SK-N-SH (cell line): Measurements from ENCODE around the gene SRMS. TPM values are rescaled to one million over a fixed set of nuclear protein-coding genes. Genes with fewer than 3 reads are reported as not detected.

Source experiments
- CTCF ChIA-PET: fragments of 300-600, 350-600 bp; formaldehyde crosslinking; extraction: SDS; loops from one replicate; lab custom pipeline; 2021; lab: Yijun Ruan, JAX
- POLR2A ChIA-PET: fragments of 350-600 bp; sonication (Branson Sonifier 250); formaldehyde crosslinking; extraction: SDS; loops from one replicate; lab custom pipeline; 2020; ENCODE audit warnings: antibody characterized with exemption, inconsistent platforms; lab: Yijun Ruan, JAX
- DNase-seq: peaks from one replicate; pipeline ENCODE4 v3.0.0; 2012
- H2AFZ ChIP-seq: fragments of 200-600 bp; sonication (generic); 2 replicates; pipeline ENCODE4 v1.8.1; 2016; ENCODE audit warnings: antibody characterized with exemption, mild to moderate bottlenecking, low read depth
- H3F3A ChIP-seq: fragments of 200-600 bp; sonication (generic); replicated peaks from 2 replicates; pipeline ENCODE3; 2016; ENCODE audit warnings: antibody characterized with exemption, mild to moderate bottlenecking; ENCODE audit not compliant: insufficient read depth
- H3K27ac ChIP-seq, 2 experiments: fragments of 200-500 bp in 1 of 2; fragments of 200-600 bp in 1 of 2; sonication (Bioruptor generic) in 1 of 2; sonication (generic), shearing (Covaris generic) in 1 of 2; 2 replicates each; pipeline versions ENCODE4 v1.5.1 to v1.6.1; 2014 to 2016; ENCODE audit warnings: low read depth in 2 of 2, inconsistent platforms in 1 of 2, low read length in 1 of 2, mild to moderate bottlenecking in 1 of 2, mixed read lengths in 1 of 2
- H3K27me3 ChIP-seq: fragments of 200-600 bp; sonication (generic), shearing (Covaris generic); 2 replicates; pipeline ENCODE4 v1.6.1; 2016; ENCODE audit warnings: mixed run types; ENCODE audit not compliant: insufficient read depth
- H3K36me3 ChIP-seq, 2 experiments: fragments of 200-500 bp in 1 of 2; fragments of 200-600 bp in 1 of 2; sonication (Bioruptor generic) in 1 of 2; sonication (generic) in 1 of 2; replicated peaks in 1 of 2; 2 replicates each; pipeline versions ENCODE3 to v1.5.1; 2014 to 2016; ENCODE audit warnings: low read length in 1 of 2, mild to moderate bottlenecking in 1 of 2; ENCODE audit not compliant: insufficient read depth in 2 of 2, control insufficient read depth in 1 of 2
- H3K4me1 ChIP-seq, 2 experiments: fragments of 200-500 bp in 1 of 2; fragments of 200-600 bp in 1 of 2; sonication (Bioruptor generic) in 1 of 2; sonication (generic), shearing (Covaris generic) in 1 of 2; 2 replicates each; pipeline versions ENCODE4 v1.5.1 to v1.6.1; 2014 to 2016; ENCODE audit warnings: low read depth in 1 of 2, low read length in 1 of 2, mixed run types in 1 of 2; ENCODE audit not compliant: insufficient read depth in 2 of 2, control insufficient read depth in 1 of 2
- H3K4me2 ChIP-seq: fragments of 200-600 bp; sonication (generic), shearing (Covaris generic); 2 replicates; pipeline ENCODE4 v1.6.1; 2017; ENCODE audit warnings: mixed run types
- H3K4me3 ChIP-seq, 2 experiments: fragments of 200-500 bp in 1 of 2; fragments of 200-600 bp in 1 of 2; sonication (Bioruptor generic) in 1 of 2; sonication (generic), shearing (Covaris generic) in 1 of 2; 2 replicates each; pipeline versions ENCODE4 v1.5.1 to v1.8.1; 2014 to 2016; ENCODE audit warnings: low read depth in 2 of 2, inconsistent platforms in 1 of 2, low read length in 1 of 2, mild to moderate bottlenecking in 1 of 2, mixed read lengths in 1 of 2, moderate library complexity in 1 of 2
- H3K79me2 ChIP-seq: fragments of 200-600 bp; sonication (generic); 2 replicates; pipeline ENCODE4 v1.8.1; 2017; ENCODE audit warnings: mild to moderate bottlenecking; ENCODE audit not compliant: insufficient read depth
- H3K9ac ChIP-seq: fragments of 200-600 bp; sonication (generic); 2 replicates; pipeline ENCODE4 v1.6.1; 2017; ENCODE audit warnings: mixed run types
- H3K9me2 ChIP-seq: fragments of 200-600 bp; sonication (generic); 2 replicates; pipeline ENCODE4 v1.6.1; 2017; ENCODE audit warnings: mixed run types
- H3K9me3 ChIP-seq: fragments of 200-600 bp; sonication (generic); 2 replicates; pipeline ENCODE4 v1.6.1; 2017; ENCODE audit warnings: mixed run types, mild to moderate bottlenecking, moderate library complexity
- H4K20me1 ChIP-seq: fragments of 200-600 bp; sonication (generic); 2 replicates; pipeline ENCODE4 v1.6.1; 2017; ENCODE audit warnings: mild to moderate bottlenecking, mixed run types; ENCODE audit not compliant: insufficient read depth
- CHD2 ChIP-seq: fragments of 150-350 bp; IDR thresholded peaks from 2 replicates; pipeline ENCODE4 v1.6.1; 2018; ENCODE audit warnings: low read length; ENCODE audit not compliant: partially characterized antibody
- ELF1 ChIP-seq: IDR thresholded peaks from 2 replicates; pipeline ENCODE4 v1.4.0; 2012
- FOSL2 ChIP-seq: IDR thresholded peaks from 2 replicates; pipeline ENCODE4 v1.4.0; 2012; ENCODE audit warnings: low read depth, mild to moderate bottlenecking, moderate library complexity, borderline replicate concordance
- FOXJ3 ChIP-seq: sonication (generic); formaldehyde crosslinking; IDR thresholded peaks from 2 replicates; pipeline ENCODE4 v1.5.1; 2020; ENCODE audit warnings: mild to moderate bottlenecking, missing genetic modification reagents
- MAX ChIP-seq: IDR thresholded peaks from 2 replicates; pipeline ENCODE4 v1.4.0; 2012; ENCODE audit warnings: low read depth
- MEF2A ChIP-seq: IDR thresholded peaks from 2 replicates; pipeline ENCODE4 v1.4.0; 2012; ENCODE audit warnings: low read depth, borderline replicate concordance
- MXI1 ChIP-seq: IDR thresholded peaks from 2 replicates; pipeline ENCODE4 v1.6.1; 2012; ENCODE audit warnings: mild to moderate bottlenecking, low read depth, low read length, improper control_type of control experiment
- NRF1 ChIP-seq: IDR thresholded peaks from 2 replicates; pipeline ENCODE4 v1.6.1; 2012; ENCODE audit warnings: low read depth, mild to moderate bottlenecking, low read length
- RCOR1 ChIP-seq: fragments of 150-350 bp; IDR thresholded peaks from 2 replicates; pipeline ENCODE4 v1.6.1; 2017; ENCODE audit warnings: antibody characterized with exemption, low read length
- REST ChIP-seq: IDR thresholded peaks from 2 replicates; pipeline ENCODE4 v1.6.1; 2012; ENCODE audit warnings: mild to moderate bottlenecking, low read depth, low read length, moderate library complexity
- RXRA ChIP-seq: IDR thresholded peaks from 2 replicates; pipeline ENCODE4 v1.4.0; 2012; ENCODE audit warnings: low read depth, mild to moderate bottlenecking, borderline replicate concordance
- ZBTB33 ChIP-seq: IDR thresholded peaks from 2 replicates; pipeline ENCODE4 v1.4.0; 2012; ENCODE audit warnings: low read depth, borderline replicate concordance
- WGBS: methylation state at CpG from one replicate; pipeline ENCODE4 v1.1.6; 2017; ENCODE audit warnings: low lambda C conversion rate; 5-methylcytosine and 5-hydroxymethylcytosine counted together
- polyA plus RNA-seq, 3 experiments: library from polyadenylated mRNA; depleted of rRNA; stranded (reverse); fragments of >200 nt; gene quantifications; 2 replicates each; pipeline ENCODE4 v1.2.3, GENCODE V29; 2012

Gene SRMS
- polyA plus RNA-seq, 1 of the 3 experiments (the other 2 are of a cell fraction): not detected

- H3K4me3 ChIP-seq: no peak overlapping the region
- no peaks in the 10 kb centered on the region for H3K79me2 ChIP-seq
- no peaks in the 10 kb centered on the region for H3K9me2 ChIP-seq
- no peaks in the 10 kb centered on the region for H3K4me1 ChIP-seq
- H4K20me1 ChIP-seq: no peaks in the 10 kb centered on the region
- no peaks in the 10 kb centered on the region for H3K9me3 ChIP-seq
- no peak overlapping the region for H3K27ac ChIP-seq
- H3K36me3 ChIP-seq: peaks cover 0 to 16% of the 10 kb centered on the region in 2 experiments
- no peaks in the 10 kb centered on the region for H3K27me3 ChIP-seq
- ChIA-PET CTCF (interaction anchor here (1.5 kb wide), 1 partner anchor 16 kb away, joined by 4 read pairs; no protein-coding TSS in a partner anchor), POLR2A (no interaction called here)
- H2AFZ ChIP-seq: no peak overlapping the region
- DNase-seq: no peak
- no peaks in the 10 kb centered on the region for H3F3A ChIP-seq
- no peak for TF ChIP-seq FOXJ3 (CRISPR knock-in tag)
- TF ChIP-seq CHD2: no peak
- no peak for TF ChIP-seq REST
- no peak for TF ChIP-seq ELF1
- no peak for TF ChIP-seq RXRA
- no peak for TF ChIP-seq RCOR1
- TF ChIP-seq NRF1: no peak
- no peak for TF ChIP-seq FOSL2
- TF ChIP-seq MXI1: no peak
- no peak for TF ChIP-seq MAX
- TF ChIP-seq ZBTB33: no peak
- TF ChIP-seq MEF2A: no peak
- 95% methylated on average over 22 of the region's 38 CpGs for WGBS
- H3K9ac ChIP-seq: no peak overlapping the region
- H3K4me2 ChIP-seq: no peak overlapping the region
Observed at GRCh38 chr20:63589261-63590217, 42.0 kb upstream of the SRMS start.
